Muscle of arm (tissue), 12 donors: ENCODE measurements around the gene ATP2A3. TPM values are rescaled to one million over a fixed set of nuclear protein-coding genes. Genes with fewer than 3 reads are reported as not detected.
"Not testable (repeated sequence)": the region's sequence is repeated elsewhere in the genome, so short reads cannot be mapped to it uniquely, and the experiment has no call there.

Experiments used
- DNase-seq: peaks from one replicate; pipeline ENCODE4 v3.0.0-alpha.2; 2013
- polyA plus RNA-seq, 12 donors: library from polyadenylated mRNA; unstranded; fragments of 120-200 nt; gene quantifications; one replicate each; pipeline ENCODE4 v1.2.1, GENCODE V29; 2013; ENCODE audit not compliant: insufficient read length in 12 of 12

The ATP2A3 gene
- polyA plus RNA-seq, 12 donors, result 3.2 to 26.0 (median 4.0) TPM; not detected in 1

GRCh38 chr17:3956327-3956957 lies 7.8 kb downstream of the ATP2A3 start:
- no peak for DNase-seq

DNA sequence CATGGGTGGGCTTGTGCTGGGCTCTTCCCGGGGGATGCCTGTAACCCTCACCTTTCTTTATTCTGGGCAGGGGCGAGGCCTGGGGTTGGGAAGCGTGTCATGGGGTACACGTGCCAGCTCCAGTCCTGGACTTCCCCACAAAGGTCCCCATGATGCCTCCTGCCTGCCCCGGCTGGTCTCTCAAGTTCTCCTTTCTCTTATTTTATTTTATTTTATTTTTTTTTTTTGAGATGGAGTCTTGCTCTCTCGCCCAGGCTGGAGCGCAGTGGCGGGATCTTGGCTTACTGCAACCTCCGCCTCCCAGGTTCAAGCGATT lies 8.6 kb downstream of the ATP2A3 start:
- DNase-seq, result no peak

GRCh38 chr17:3954976-3955672 lies 9.1 kb downstream of the ATP2A3 start:
- no peak for DNase-seq

GRCh38 chr17:3954086-3954485 lies 10.2 kb downstream of the ATP2A3 start:
- no peak for DNase-seq

GRCh38 chr17:3953542-3953941 lies 10.7 kb downstream of the ATP2A3 start:
- DNase-seq, result no peak

DNA sequence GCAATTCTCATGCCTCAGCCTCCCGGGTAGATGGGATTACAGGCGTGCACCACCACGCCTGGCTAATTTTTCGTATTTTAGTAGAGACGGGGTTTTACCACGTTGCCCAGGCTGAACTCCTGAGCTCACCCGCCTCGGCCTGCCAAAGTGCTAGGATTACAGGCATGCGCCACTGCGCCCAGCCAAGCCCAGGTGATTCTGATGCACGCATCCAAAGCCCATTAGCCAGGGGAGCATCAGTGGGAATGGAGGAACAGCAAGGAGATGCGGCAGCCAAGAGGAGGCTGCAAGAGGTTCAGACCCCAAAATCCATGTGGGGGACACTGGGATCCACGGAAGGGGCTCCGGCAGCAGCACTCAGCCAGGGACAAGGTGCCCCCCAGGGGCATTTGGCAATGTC lies 12.1 kb downstream of the ATP2A3 start:
- no peak for DNase-seq

- no peak for DNase-seq
These were observed 12.8 kb downstream of the ATP2A3 start for GRCh38 chr17:3951420-3951819.

GRCh38 chr17:3951003-3951402 lies 13.2 kb downstream of the ATP2A3 start:
- DNase-seq, result no peak

DNA sequence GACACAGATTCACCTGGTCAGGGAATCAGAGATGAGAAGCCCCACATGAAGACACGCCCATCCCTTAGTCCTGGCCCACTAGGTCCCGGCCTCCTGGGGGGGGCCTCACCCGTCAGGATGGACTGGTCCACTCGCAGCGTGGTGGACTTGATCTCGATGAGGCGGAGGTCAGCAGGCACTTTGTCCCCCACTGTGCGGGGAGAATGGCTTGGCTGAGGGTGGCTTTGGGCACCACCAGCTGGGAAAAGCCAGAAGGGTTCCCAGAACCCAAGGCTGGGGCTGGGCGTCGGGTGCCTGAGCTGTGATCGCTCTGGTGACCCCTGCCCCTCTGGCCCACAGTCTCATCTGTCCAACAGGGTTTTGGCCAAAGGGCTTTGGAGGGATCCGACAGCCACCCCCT lies 13.7 kb downstream of the ATP2A3 start:
- no peak for DNase-seq

DNA sequence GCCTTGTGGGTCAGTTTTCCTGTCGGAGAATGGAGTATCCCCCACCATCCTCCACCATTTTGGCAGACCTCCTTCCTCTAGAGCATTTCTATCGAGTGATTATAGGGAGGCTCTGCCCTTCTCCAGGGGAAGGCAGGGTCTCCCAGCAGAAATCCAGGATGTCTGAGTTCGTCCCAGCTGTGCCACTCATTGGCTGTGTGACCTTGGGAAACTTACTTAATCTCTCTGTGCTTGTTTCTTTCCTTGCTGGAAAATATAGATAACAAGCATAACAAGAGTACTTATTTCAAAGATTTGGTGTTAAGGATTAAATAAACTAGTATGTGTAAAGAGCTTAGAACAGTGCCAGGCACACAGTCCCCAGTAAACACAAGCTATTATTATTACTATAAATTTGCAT lies 14.8 kb downstream of the ATP2A3 start:
- DNase-seq, result no peak

GRCh38 chr17:3948551-3948950 lies 15.7 kb downstream of the ATP2A3 start:
- not testable (repeated sequence) for DNase-seq

DNA sequence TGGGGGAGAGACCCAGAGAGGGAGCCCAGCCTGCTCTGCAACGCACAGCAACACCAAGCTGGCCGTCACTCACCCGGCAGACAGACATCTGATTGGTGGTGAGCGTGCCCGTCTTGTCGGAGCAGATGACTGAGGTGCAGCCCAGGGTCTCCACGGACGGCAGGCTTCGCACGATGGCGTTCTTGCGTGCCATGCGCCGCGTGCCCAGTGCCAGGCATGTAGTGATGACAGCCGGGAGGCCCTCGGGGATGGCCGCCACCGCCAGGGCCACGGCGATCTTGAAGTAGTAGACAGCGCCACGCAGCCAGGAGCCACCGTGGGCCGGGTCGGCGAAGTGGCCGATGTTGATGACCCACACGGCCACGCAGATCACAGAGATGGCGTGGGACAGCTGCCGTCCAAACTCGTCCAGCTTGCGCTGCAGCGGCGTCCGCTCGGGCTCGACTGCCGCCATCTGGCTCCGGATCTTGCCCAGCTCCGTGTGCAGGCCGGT lies 16.9 kb downstream of the ATP2A3 start:
- no peak for DNase-seq

- no peak for DNase-seq
These were observed 17.5 kb downstream of the ATP2A3 start for GRCh38 chr17:3946711-3947235.

GRCh38 chr17:3944485-3945388 lies 19.5 kb downstream of the ATP2A3 start:
- DNase-seq, result peak; percentile 54

- no peak for DNase-seq
These were observed 20.9 kb downstream of the ATP2A3 start for GRCh38 chr17:3943240-3943891.

DNA sequence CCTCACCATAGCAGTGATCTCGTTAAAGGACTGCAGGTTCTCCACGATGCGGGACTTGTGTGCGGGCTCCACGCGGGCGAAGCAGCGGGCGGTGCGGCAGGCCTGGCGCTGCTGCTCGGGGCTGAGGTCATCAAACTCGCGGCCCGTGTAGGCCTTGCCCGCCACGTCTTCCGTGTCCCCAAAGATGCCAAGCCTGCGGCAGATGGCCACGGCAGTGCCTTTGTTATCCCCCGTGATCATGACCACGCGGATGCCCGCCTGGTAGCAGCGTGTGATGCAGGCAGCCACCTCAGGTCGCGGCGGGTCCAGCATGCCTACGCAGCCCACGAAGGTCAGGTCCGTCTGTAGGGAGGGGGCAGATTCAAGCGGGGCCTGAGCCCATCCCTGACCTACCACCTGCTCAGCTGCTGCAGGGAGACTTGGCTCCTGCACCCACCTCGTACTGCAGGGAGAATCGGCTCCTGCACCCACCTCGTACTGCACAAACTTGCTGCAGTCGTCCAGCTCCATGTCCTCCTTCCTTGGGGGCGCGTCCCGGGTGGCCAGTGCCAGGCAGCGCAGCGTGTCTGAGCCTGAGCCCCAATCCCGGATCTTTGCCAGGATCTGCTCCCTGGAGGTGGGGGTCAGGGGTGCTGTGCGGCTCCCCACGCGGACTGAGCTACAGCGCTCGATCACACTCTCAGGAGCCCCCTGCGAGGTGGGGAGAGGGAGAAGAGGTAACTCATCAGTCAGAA lies 23.1 kb downstream of the ATP2A3 start:
- no peak for DNase-seq

DNA sequence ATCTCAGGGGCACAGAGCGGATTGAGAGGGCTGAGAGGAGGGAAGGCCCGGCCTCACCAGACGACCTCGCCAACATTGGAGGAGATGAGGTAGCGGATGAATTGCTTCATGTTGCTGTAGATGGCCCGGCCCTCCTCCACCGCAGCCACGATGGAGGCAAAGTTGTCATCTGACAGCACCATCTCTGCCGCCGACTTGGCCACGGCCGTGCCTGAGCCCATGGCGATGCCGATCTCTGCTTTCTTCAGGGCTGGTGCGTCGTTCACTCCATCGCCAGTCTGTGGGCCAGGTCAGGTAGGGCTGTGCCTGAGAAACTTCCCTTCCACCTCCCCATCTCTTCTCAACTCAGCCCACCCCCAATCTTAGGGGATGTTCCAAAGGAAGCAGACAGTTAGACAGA lies 26.9 kb downstream of the ATP2A3 start:
- DNase-seq, result no peak

DNA sequence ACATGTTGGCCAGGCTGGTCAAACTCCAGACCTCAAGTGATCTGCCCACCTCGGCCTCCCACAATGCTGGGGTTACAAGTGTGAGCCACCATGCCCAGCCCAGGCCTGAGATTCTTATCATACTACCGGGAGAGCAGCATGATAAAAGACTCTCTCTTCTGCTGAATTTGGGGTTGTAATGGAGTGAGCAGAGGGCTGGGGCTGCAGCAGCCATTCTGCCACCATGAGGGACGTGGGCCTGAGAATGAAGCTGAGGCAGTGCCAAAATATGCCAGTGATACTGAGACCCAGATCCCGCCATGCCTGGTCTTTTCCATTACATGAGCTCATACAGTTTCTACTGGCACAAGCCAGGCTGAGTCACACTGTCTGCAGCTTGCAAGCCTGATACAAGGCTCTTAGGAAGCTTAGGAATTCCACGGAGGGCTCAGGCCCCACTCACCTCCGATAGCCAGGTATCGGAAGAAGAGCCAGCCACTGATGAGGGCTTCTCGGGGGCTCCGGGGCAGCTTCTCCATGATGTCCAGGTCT lies 28.3 kb downstream of the ATP2A3 start:
- DNase-seq, result no peak

DNA sequence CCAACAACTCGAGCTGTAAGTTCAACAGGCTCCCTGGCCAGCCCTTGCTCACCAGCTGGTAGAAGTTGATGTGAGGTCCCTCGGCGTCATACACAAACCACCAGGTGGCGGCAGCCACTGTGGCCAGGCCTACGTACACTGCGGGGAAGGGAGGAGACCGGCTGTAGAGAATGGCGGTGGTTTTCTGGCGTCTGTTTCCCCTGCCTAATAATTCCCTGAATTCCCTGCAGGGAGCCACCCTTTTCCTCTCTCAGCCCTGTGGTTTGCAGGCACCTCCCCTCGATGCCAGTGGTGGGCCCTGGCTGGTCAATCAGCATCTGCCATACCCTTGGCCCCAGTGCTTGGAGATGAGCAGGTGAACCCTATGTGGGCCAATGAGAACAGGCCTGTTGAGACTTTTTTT lies 29.1 kb downstream of the ATP2A3 start:
- DNase-seq, result peak; percentile 52

DNA sequence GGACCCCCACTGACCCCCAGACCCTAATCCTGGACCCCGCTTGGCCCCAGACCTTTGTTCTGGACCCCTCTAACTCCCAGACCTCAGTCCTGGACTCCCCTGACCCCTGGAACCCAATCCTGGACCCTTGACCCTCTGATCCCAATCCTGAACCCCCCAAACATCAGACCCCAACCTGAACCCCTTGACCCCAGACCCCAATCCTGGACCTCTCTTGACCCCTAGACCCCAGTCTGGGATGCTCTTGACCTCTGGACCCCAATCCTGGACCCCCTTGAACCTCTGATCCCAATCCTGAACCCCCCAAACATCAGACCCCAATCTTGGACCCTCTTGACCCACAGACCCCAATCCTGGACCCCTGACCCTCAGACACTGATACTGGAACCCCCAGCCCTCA lies 34.5 kb downstream of the ATP2A3 start:
- DNase-seq, result no peak

DNA sequence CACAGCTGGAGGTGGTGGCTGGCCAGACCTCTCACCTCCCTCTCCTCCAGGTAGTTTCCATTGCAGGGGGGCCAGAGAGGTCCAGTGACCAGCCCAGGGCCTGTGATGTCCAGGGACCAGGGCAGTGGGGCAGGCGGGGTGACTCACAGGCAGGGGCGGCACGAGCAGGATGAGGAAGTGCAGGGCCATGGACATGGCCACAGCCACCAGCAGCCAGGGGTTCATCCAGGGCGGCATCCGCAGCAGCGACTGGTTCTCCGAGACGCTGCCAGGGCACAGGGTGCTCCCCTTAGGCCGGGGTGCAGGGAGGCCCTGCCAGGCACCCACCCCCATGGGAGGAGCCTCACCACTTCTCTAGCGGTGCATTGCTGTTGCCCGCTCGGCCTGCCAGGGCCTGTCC lies 35.1 kb downstream of the ATP2A3 start:
- DNase-seq, result no peak
